ENCODE data around the gene TMEM254. TPM values are rescaled to one million over a fixed set of nuclear protein-coding genes. Genes with fewer than 3 reads are reported as not detected.

TMEM254 gene
- total RNA-seq, 2 donors from 2014 or later: 3.4 to 8.8 TPM

GRCh38 chr10:80046629-80047441, 31.6 kb upstream of the TMEM254 start:
- Histone ChIP-seq H3K27ac (no peak overlapping the region), H3K36me3 (no peaks in the 10 kb centered on the region), H3K27me3 (no peaks in the 10 kb centered on the region), H3K4me1 (no peaks in the 10 kb centered on the region), H3K4me3 (no peak overlapping the region), H3K9me3 (no peaks in the 10 kb centered on the region)
- TF ChIP-seq CTCF (IDR thresholded peaks at IDR 0.05): peak; percentile 92 to 95
- DNase-seq (ENCODE audit: low spot score): peak; percentile 83

- H3K4me1 ChIP-seq: no peaks in the 10 kb centered on the region
- DNase-seq (ENCODE audit: low spot score): no peak
- no peaks in the 10 kb centered on the region for H3K27me3 ChIP-seq
- no peaks in the 10 kb centered on the region for H3K36me3 ChIP-seq
- H3K27ac ChIP-seq: no peak overlapping the region
- no peak for TF ChIP-seq CTCF (IDR thresholded peaks at IDR 0.05)
- H3K4me3 ChIP-seq: no peak overlapping the region
- no peaks in the 10 kb centered on the region for H3K9me3 ChIP-seq
Observed at GRCh38 chr10:80050752-80051151, 27.7 kb upstream of the TMEM254 start.

- no peak for TF ChIP-seq CTCF (IDR thresholded peaks at IDR 0.05)
- no peak overlapping the region for H3K27ac ChIP-seq
- no peak overlapping the region for H3K4me3 ChIP-seq
- no peaks in the 10 kb centered on the region for H3K36me3 ChIP-seq
- DNase-seq (ENCODE audit: low spot score): no peak
- H3K27me3 ChIP-seq: no peaks in the 10 kb centered on the region
- H3K4me1 ChIP-seq: no peaks in the 10 kb centered on the region
- H3K9me3 ChIP-seq: no peaks in the 10 kb centered on the region
Observed at GRCh38 chr10:80051993-80052392, 26.5 kb upstream of the TMEM254 start.

- H3K27ac ChIP-seq: no peak overlapping the region
- H3K36me3 ChIP-seq: no peaks in the 10 kb centered on the region
- H3K9me3 ChIP-seq: no peaks in the 10 kb centered on the region
- H3K4me3 ChIP-seq: no peak overlapping the region
- H3K27me3 ChIP-seq: no peaks in the 10 kb centered on the region
- no peak for DNase-seq (ENCODE audit: low spot score)
- TF ChIP-seq CTCF (IDR thresholded peaks at IDR 0.05): no peak
- H3K4me1 ChIP-seq: no peaks in the 10 kb centered on the region
Observed at GRCh38 chr10:80055760-80056159, 22.7 kb upstream of the TMEM254 start.

- Histone ChIP-seq H3K4me3 (no peak overlapping the region), H3K4me1 (no peaks in the 10 kb centered on the region), H3K27me3 (no peaks in the 10 kb centered on the region), H3K36me3 (no peaks in the 10 kb centered on the region), H3K27ac (no peak overlapping the region), H3K9me3 (no peaks in the 10 kb centered on the region)
- DNase-seq (ENCODE audit: low spot score): no peak
- no peak for TF ChIP-seq CTCF (IDR thresholded peaks at IDR 0.05)
Observed at GRCh38 chr10:80057171-80057570, 21.3 kb upstream of the TMEM254 start.

All from right atrium auricular region (tissue), 2 donors.